Muscle layer of duodenum (tissue), 2 donors: ENCODE measurements around the gene KCNT1.

Source experiments
- H3K27ac ChIP-seq: one replicate; pipeline ENCODE4 v1.7.0; 2013; ENCODE audit warnings: mild to moderate bottlenecking, low read length
- H3K27me3 ChIP-seq: one replicate; pipeline ENCODE4 v1.7.0; 2013; ENCODE audit warnings: low read depth, mild to moderate bottlenecking, control low read depth, low read length
- H3K36me3 ChIP-seq, 2 donors: one replicate each; pipeline ENCODE4 v1.7.0; 2013; ENCODE audit warnings: low read length in 2 of 2, control low read depth in 1 of 2, mild to moderate bottlenecking in 1 of 2; ENCODE audit not compliant: insufficient read depth in 2 of 2, control insufficient read depth in 1 of 2
- H3K4me1 ChIP-seq, 2 donors: one replicate each; pipeline ENCODE4 v1.7.0; 2013; ENCODE audit warnings: low read length in 2 of 2, mild to moderate bottlenecking in 2 of 2, control low read depth in 1 of 2, moderate library complexity in 1 of 2; ENCODE audit not compliant: insufficient read depth in 2 of 2, control insufficient read depth in 1 of 2
- H3K4me3 ChIP-seq, 2 donors: one replicate each; pipeline ENCODE4 v1.7.0; 2013; ENCODE audit warnings: low read length in 2 of 2, low read depth in 1 of 2, mild to moderate bottlenecking in 1 of 2
- H3K9me3 ChIP-seq, 2 donors: one replicate each; pipeline ENCODE4 v1.7.0; 2013; ENCODE audit warnings: low read length in 2 of 2, control low read depth in 1 of 2, mild to moderate bottlenecking in 1 of 2; ENCODE audit not compliant: control insufficient read depth in 1 of 2
- donor health status: healthy.

Gene KCNT1

GRCh38 chr9:135674977-135675376 is 27.0 kb upstream of the KCNT1 start:
- no peaks in the 10 kb centered on the region for H3K27me3 ChIP-seq
- H3K27ac ChIP-seq = no peak overlapping the region
- no peak overlapping the region for H3K4me3 ChIP-seq
- H3K36me3 ChIP-seq = no peaks in the 10 kb centered on the region
- H3K9me3 ChIP-seq = no peaks in the 10 kb centered on the region
- H3K4me1 ChIP-seq = no peaks in the 10 kb centered on the region

- Histone ChIP-seq H3K36me3 (no peaks in the 10 kb centered on the region), H3K27ac (no peak overlapping the region), H3K27me3 (no peaks in the 10 kb centered on the region), H3K4me3 (no peak overlapping the region), H3K4me1 (no peaks in the 10 kb centered on the region), H3K9me3 (no peaks in the 10 kb centered on the region)
Observed at GRCh38 chr9:135676891-135677290, 25.1 kb upstream of the KCNT1 start.

GRCh38 chr9:135677641-135678168 is 24.3 kb upstream of the KCNT1 start:
- Histone ChIP-seq H3K36me3 (no peaks in the 10 kb centered on the region), H3K27me3 (no peaks in the 10 kb centered on the region), H3K9me3 (no peaks in the 10 kb centered on the region), H3K27ac (no peak overlapping the region), H3K4me3 (no peak overlapping the region), H3K4me1 (no peaks in the 10 kb centered on the region)

- Histone ChIP-seq H3K9me3 (no peaks in the 10 kb centered on the region), H3K27me3 (no peaks in the 10 kb centered on the region), H3K36me3 (no peaks in the 10 kb centered on the region), H3K4me3 (no peak overlapping the region), H3K4me1 (no peaks in the 10 kb centered on the region), H3K27ac (no peak overlapping the region)
Observed at GRCh38 chr9:135678236-135679017, 23.6 kb upstream of the KCNT1 start.

- Histone ChIP-seq H3K9me3 (no peaks in the 10 kb centered on the region), H3K4me3 (no peak overlapping the region), H3K27ac (no peak overlapping the region), H3K4me1 (no peaks in the 10 kb centered on the region), H3K27me3 (no peaks in the 10 kb centered on the region), H3K36me3 (no peaks in the 10 kb centered on the region)
Observed at GRCh38 chr9:135680056-135680455, 21.9 kb upstream of the KCNT1 start.

GRCh38 chr9:135681161-135681560 is 20.8 kb upstream of the KCNT1 start:
- H3K4me1 ChIP-seq = no peaks in the 10 kb centered on the region
- no peaks in the 10 kb centered on the region for H3K27me3 ChIP-seq
- H3K36me3 ChIP-seq = no peaks in the 10 kb centered on the region
- no peaks in the 10 kb centered on the region for H3K9me3 ChIP-seq
- H3K27ac ChIP-seq = no peak overlapping the region
- H3K4me3 ChIP-seq = no peak overlapping the region

GRCh38 chr9:135683401-135684034 is 18.5 kb upstream of the KCNT1 start:
- H3K4me1 ChIP-seq = no peaks in the 10 kb centered on the region
- no peaks in the 10 kb centered on the region for H3K36me3 ChIP-seq
- no peaks in the 10 kb centered on the region for H3K27me3 ChIP-seq
- no peak overlapping the region for H3K4me3 ChIP-seq
- H3K27ac ChIP-seq = no peak overlapping the region
- no peaks in the 10 kb centered on the region for H3K9me3 ChIP-seq

GRCh38 chr9:135684691-135685090 is 17.3 kb upstream of the KCNT1 start:
- no peaks in the 10 kb centered on the region for H3K27me3 ChIP-seq
- no peak overlapping the region for H3K4me3 ChIP-seq
- H3K9me3 ChIP-seq = no peaks in the 10 kb centered on the region
- H3K27ac ChIP-seq = no peak overlapping the region
- H3K4me1 ChIP-seq = no peaks in the 10 kb centered on the region
- H3K36me3 ChIP-seq = no peaks in the 10 kb centered on the region

- Histone ChIP-seq H3K27ac (no peak overlapping the region), H3K4me3 (no peak overlapping the region), H3K9me3 (no peaks in the 10 kb centered on the region), H3K27me3 (no peaks in the 10 kb centered on the region), H3K4me1 (no peaks in the 10 kb centered on the region), H3K36me3 (no peaks in the 10 kb centered on the region)
Observed at GRCh38 chr9:135687216-135687615, 14.8 kb upstream of the KCNT1 start.

- H3K27ac ChIP-seq = no peak overlapping the region
- H3K9me3 ChIP-seq = no peaks in the 10 kb centered on the region
- H3K4me1 ChIP-seq = no peaks in the 10 kb centered on the region
- no peaks in the 10 kb centered on the region for H3K36me3 ChIP-seq
- H3K27me3 ChIP-seq = peaks cover 3% of the 10 kb centered on the region
- no peak overlapping the region for H3K4me3 ChIP-seq
Observed at GRCh38 chr9:135689011-135689410, 13.0 kb upstream of the KCNT1 start.

GRCh38 chr9:135690836-135691570 is 11.0 kb upstream of the KCNT1 start:
- Histone ChIP-seq H3K27me3 (peaks cover 5% of the 10 kb centered on the region), H3K4me1 (no peaks in the 10 kb centered on the region), H3K9me3 (no peaks in the 10 kb centered on the region), H3K27ac (no peak overlapping the region), H3K4me3 (no peak overlapping the region), H3K36me3 (no peaks in the 10 kb centered on the region)
